Ascending aorta (tissue), 2 donors: ENCODE measurements around the gene ZGPAT. TPM values are rescaled to one million over a fixed set of nuclear protein-coding genes. Genes with fewer than 3 reads are reported as not detected.

Experiments
- DNase-seq, 2 donors: peaks; one replicate each; pipeline ENCODE4 v3.0.0-alpha.2; 2019; ENCODE audit warnings: low spot score in 2 of 2
- H3K27ac ChIP-seq, 2 donors: fragments of 200-600 bp; sonication (generic); one replicate each; pipeline ENCODE4 v1.5.1; 2016 to 2017; ENCODE audit warnings: mild to moderate bottlenecking in 1 of 2
- H3K27me3 ChIP-seq: fragments of 200-600 bp; sonication (generic); one replicate; pipeline ENCODE4 v1.5.1; 2017
- H3K36me3 ChIP-seq, 2 donors: fragments of 200-600 bp; sonication (generic); one replicate each; pipeline ENCODE4 v1.5.1; 2016
- H3K4me1 ChIP-seq, 2 donors: fragments of 200-600 bp; sonication (generic); one replicate each; pipeline ENCODE4 v1.5.1; 2016 to 2017; ENCODE audit warnings: mild to moderate bottlenecking in 1 of 2
- H3K4me3 ChIP-seq, 2 donors: fragments of 200-600 bp; sonication (generic); one replicate each; pipeline ENCODE4 v1.5.1; 2016 to 2017; ENCODE audit warnings: mild to moderate bottlenecking in 1 of 2
- H3K9me3 ChIP-seq, 2 donors: fragments of 200-600 bp; sonication (generic); one replicate each; pipeline ENCODE4 v1.5.1; 2016
- intact Hi-C: fragments of 100-400 bp; cut with DNase I; formaldehyde crosslinking; loops from one replicate; pipeline ENCODE4 v1.15.1; 2023
- total RNA-seq: library from RNA; depleted of rRNA; stranded (reverse); fragments of >200 nt; gene quantifications from one replicate; pipeline ENCODE4 v1.1.0, GENCODE V29; 2016
- TF ChIP-seq, protein P1 (sequence below), 3 experiments: fragments of 200-600 bp in 2 of 3; fragments of 450-650 bp in 1 of 3; sonication (generic) in 2 of 3; IDR thresholded peaks; one replicate each; pipeline ENCODE4 v1.5.1; 2016 to 2019; ENCODE audit warnings: antibody characterized with exemption in 3 of 3, mild to moderate bottlenecking in 1 of 3, moderate library complexity in 1 of 3

The ZGPAT gene
- total RNA-seq, 1 donor from 2014 or later, result 42.4 TPM

DNA sequence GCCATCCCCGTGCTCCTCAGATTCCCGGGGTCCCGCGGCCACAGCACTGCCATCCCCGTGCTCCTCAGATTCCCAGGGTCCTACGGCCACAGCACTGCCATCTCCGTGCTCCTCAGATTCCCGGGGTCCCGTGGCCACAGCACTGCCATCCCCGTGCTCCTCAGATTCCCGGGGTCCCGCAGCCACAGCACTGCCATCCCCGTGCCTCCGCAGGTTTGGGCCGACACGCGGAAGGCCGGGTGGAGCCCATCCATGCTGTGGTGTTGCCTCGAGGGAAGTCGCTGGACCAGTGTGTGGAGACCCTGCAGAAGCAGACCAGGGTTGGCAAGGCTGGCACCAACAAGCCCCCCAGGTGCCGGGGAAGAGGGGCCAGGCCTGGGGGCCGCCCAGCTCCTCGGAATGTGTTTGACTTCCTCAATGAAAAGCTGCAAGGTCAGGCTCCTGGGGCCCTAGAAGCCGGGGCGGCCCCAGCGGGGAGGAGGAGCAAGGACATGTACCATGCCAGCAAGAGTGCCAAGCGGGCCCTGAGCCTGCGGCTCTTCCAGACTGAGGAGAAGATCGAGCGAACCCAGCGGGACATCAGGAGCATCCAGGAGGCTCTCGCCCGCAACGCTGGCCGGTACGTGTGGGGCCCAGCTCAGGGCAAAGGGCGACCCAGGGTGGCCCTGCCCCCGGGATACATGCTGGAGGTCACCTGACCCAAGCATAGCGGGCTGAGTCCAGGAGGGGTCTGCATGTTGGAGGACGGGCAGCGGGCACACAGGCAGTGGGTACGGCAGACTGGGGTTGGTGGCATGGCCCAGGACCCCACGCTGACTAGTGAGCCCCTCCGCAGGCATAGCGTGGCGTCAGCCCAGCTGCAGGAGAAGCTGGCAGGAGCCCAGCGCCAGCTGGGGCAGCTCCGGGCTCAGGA lies 27.4 kb downstream of the ZGPAT start:
- intact Hi-C loops, result loop anchor here (5.0 kb wide), 2 partner anchors 78 to 108 kb away; partner anchors contain the start of genes GMEB2 and RTEL1
- peaks cover 30 to 32% of the 10 kb centered on the region in 2 donors for H3K36me3 ChIP-seq
- H3K27me3 ChIP-seq, result no peaks in the 10 kb centered on the region
- no peak overlapping the region for H3K27ac ChIP-seq
- TF ChIP-seq, protein P1, sequence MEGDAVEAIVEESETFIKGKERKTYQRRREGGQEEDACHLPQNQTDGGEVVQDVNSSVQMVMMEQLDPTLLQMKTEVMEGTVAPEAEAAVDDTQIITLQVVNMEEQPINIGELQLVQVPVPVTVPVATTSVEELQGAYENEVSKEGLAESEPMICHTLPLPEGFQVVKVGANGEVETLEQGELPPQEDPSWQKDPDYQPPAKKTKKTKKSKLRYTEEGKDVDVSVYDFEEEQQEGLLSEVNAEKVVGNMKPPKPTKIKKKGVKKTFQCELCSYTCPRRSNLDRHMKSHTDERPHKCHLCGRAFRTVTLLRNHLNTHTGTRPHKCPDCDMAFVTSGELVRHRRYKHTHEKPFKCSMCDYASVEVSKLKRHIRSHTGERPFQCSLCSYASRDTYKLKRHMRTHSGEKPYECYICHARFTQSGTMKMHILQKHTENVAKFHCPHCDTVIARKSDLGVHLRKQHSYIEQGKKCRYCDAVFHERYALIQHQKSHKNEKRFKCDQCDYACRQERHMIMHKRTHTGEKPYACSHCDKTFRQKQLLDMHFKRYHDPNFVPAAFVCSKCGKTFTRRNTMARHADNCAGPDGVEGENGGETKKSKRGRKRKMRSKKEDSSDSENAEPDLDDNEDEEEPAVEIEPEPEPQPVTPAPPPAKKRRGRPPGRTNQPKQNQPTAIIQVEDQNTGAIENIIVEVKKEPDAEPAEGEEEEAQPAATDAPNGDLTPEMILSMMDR (IDR thresholded peaks at IDR 0.05), result no peak
- no peak for DNase-seq
- H3K9me3 ChIP-seq, result no peaks in the 10 kb centered on the region
- H3K4me1 ChIP-seq, result peaks cover 9 to 10% of the 10 kb centered on the region in 2 donors
- no peak overlapping the region for H3K4me3 ChIP-seq

DNA sequence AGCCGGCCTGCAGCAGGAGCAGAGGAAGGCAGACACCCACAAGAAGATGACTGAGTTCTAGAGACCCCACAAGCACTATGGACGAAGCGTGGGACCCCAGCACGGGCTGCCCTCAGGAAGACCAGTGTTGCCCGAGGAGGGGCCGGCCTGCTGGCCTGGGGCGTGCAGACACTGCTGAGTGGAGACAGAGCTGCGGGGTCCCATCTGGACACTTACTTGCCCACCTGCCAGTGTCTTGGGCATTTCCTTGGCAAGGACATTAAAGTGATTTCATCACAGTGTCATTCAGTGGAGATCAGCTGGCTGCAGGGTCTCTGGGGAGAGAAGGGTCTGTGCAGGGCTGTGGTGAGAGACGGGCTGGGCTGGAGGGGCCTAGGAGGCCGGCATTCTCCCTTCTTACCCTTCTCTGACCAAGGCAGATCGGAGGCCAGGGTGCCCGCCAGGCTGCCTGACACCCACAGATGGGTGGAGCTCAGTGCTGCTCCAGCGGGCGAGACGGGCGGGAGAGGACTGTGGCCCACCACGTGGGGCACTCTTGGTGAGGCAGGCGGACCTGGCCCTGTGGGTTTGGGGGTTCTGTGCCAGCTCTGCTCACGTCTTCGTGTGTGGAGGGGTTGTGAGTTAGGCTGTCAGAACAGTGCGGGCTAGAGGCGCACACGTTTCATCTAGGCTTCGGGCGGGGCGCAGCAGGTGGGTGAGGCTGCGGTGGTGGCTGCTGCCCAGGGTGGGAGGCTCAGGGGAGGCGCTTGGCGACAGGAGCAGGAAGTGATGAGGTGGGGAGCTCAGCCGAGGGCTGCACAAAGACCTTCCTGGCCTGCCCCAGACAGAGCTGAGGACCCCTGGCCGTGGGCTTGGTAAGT lies 28.2 kb downstream of the ZGPAT start, which contains the start of gene LIME1:
TSS of gene LIME1 (plus strand) at position 806 of the 860 bp plus-strand sequence. CDS start 886 bp downstream, outside the sequence.
- H3K4me3 ChIP-seq, result peak within 1 kb of the TSS in 1 of 2 donors; percentile 93

DNA sequence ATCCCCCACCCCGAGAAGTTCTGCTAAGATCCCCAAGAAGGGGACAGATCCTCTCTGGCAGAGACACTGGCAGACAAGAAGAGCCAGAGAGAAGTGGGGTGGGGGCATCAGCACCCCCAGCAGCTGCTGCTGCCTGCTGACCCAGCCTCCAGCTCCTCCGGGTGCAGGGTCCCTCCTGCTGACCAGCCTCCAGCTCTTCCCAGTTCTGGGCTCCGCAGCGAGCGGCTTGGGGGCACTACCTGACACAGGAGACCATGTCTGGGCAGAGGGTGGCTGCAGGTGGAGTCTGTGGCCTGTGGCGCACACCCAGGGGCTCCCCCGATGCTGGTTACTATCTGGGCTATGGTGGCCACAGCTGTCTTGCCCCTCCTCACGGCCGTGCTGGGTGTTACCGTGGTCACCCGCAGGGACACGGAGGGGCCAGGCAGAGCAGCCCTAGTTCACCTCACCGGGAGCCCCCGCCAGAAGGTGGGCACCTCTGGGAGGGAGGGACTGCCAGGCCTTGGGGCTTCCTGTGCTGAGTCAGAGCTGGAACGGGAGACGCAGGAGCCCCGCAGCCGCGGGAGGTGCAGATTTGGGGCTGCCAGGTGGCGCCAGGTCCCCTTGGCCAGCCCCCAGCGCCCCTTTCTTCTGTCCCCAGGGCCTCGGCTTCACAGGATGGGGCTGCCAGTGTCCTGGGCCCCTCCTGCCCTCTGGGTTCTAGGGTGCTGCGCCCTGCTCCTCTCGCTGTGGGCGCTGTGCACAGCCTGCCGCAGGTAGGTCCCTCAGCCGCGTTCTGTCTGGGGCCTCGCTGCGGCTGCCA lies 29.3 kb downstream of the ZGPAT start:
- Histone ChIP-seq H3K4me1 (peaks cover 17 to 21% of the 10 kb centered on the region in 2 donors), H3K36me3 (peaks cover 32 to 40% of the 10 kb centered on the region in 2 donors), H3K9me3 (no peaks in the 10 kb centered on the region), H3K4me3 (peak overlapping the region in 1 of 2 donors; percentile 93), H3K27me3 (no peaks in the 10 kb centered on the region), H3K27ac (no peak overlapping the region)
- intact Hi-C loops, result loop anchor here (5.0 kb wide), 2 partner anchors 80 to 110 kb away; partner anchors contain the start of genes GMEB2 and RTEL1
- TF ChIP-seq, protein P1 (IDR thresholded peaks at IDR 0.05), result no peak
- peak in 1 of 2 donors; percentile 63 for DNase-seq

More for the DNA sequence above, 28.2 kb downstream of the ZGPAT start, which contains the start of gene LIME1:
- intact Hi-C loops, result loop anchor here (5.0 kb wide), 2 partner anchors 79 to 109 kb away; partner anchors contain the start of genes GMEB2 and RTEL1
- no peaks in the 10 kb centered on the region for H3K9me3 ChIP-seq
- no peak within 1 kb of the TSS for H3K27ac ChIP-seq
- peaks cover 28 to 32% of the 10 kb centered on the region in 2 donors for H3K36me3 ChIP-seq
- TF ChIP-seq, protein P1 (IDR thresholded peaks at IDR 0.05), result no peak
- DNase-seq, result peak in 1 of 2 donors; percentile 61
- H3K4me1 ChIP-seq, result peaks cover 11 to 13% of the 10 kb centered on the region in 2 donors
- H3K27me3 ChIP-seq, result no peaks in the 10 kb centered on the region

GRCh38 chr20:63737695-63737944 lies 29.8 kb downstream of the ZGPAT start:
- H3K9me3 ChIP-seq, result no peaks in the 10 kb centered on the region
- TF ChIP-seq, protein P1 (IDR thresholded peaks at IDR 0.05), result no peak
- intact Hi-C loops, result loop anchor here (5.0 kb wide), 2 partner anchors 80 to 110 kb away; partner anchors contain the start of genes GMEB2 and RTEL1
- peak in 1 of 2 donors; percentile 62 for DNase-seq
- peaks cover 17 to 21% of the 10 kb centered on the region in 2 donors for H3K4me1 ChIP-seq
- peak overlapping the region in 1 of 2 donors; percentile 93 for H3K4me3 ChIP-seq
- H3K27me3 ChIP-seq, result no peaks in the 10 kb centered on the region
- no peak overlapping the region for H3K27ac ChIP-seq
- H3K36me3 ChIP-seq, result peaks cover 37 to 44% of the 10 kb centered on the region in 2 donors
